Loucy (cell line): ENCODE measurements around the gene C5orf46.

ENCODE experiments used
- H2AFZ ChIP-seq: fragments of 200-600 bp; sonication (generic); 2 replicates; pipeline ENCODE4 v1.6.0; 2016; ENCODE audit warnings: antibody characterized with exemption, mild to moderate bottlenecking, low read length, moderate library complexity
- H3F3A ChIP-seq: fragments of 200-600 bp; 2 replicates; pipeline ENCODE4 v1.6.0; 2016; ENCODE audit warnings: antibody characterized with exemption, low read depth, mild to moderate bottlenecking
- H3K27me3 ChIP-seq: fragments of 200-600 bp; sonication (generic); 2 replicates; pipeline ENCODE4 v1.6.1; 2014; ENCODE audit warnings: low read length, mild to moderate bottlenecking; ENCODE audit not compliant: insufficient read depth, poor library complexity, severe bottlenecking
- H3K36me3 ChIP-seq: fragments of 200-600 bp; sonication (generic); 2 replicates; pipeline ENCODE4 v1.6.1; 2016; ENCODE audit warnings: low read length; ENCODE audit not compliant: insufficient read depth
- H3K4me1 ChIP-seq: fragments of 200-600 bp; sonication (generic); 2 replicates; pipeline ENCODE4 v1.5.1; 2014; ENCODE audit warnings: low read length, mild to moderate bottlenecking; ENCODE audit not compliant: insufficient read depth, poor library complexity, severe bottlenecking
- H3K4me2 ChIP-seq: fragments of 200-600 bp; sonication (generic); 2 replicates; pipeline ENCODE4 v1.6.0; 2014; ENCODE audit warnings: antibody characterized with exemption, low read length, low read depth, mild to moderate bottlenecking; ENCODE audit not compliant: poor library complexity, severe bottlenecking
- H3K4me3 ChIP-seq: fragments of 200-600 bp; sonication (generic); 2 replicates; pipeline ENCODE4 v1.5.1; 2014; ENCODE audit warnings: low read length, mild to moderate bottlenecking, mixed read lengths; ENCODE audit not compliant: poor library complexity, severe bottlenecking
- H3K79me2 ChIP-seq: fragments of 200-600 bp; sonication (generic); 2 replicates; pipeline ENCODE4 v1.6.1; 2014; ENCODE audit warnings: low read length; ENCODE audit not compliant: insufficient read depth
- H3K9ac ChIP-seq: fragments of 200-600 bp; sonication (generic); 2 replicates; pipeline ENCODE4 v1.6.0; 2014; ENCODE audit warnings: mild to moderate bottlenecking, low read depth, low read length, moderate library complexity; ENCODE audit not compliant: poor library complexity, severe bottlenecking
- H3K9me2 ChIP-seq: fragments of 200-600 bp; sonication (generic); replicated peaks from 2 replicates; pipeline ENCODE4 v1.6.1; 2016; ENCODE audit warnings: low read depth, low read length, mixed read lengths
- H3K9me3 ChIP-seq: fragments of 200-600 bp; sonication (generic); 2 replicates; pipeline ENCODE4 v1.6.1; 2014; ENCODE audit warnings: mild to moderate bottlenecking, antibody characterized with exemption, low read length, low read depth; ENCODE audit not compliant: insufficient read depth
- H4K20me1 ChIP-seq: fragments of 200-600 bp; sonication (generic); 2 replicates; pipeline ENCODE4 v1.6.0; 2014; ENCODE audit warnings: antibody characterized with exemption, low read length, mild to moderate bottlenecking; ENCODE audit not compliant: insufficient read depth, poor library complexity, severe bottlenecking
- CTCF ChIP-seq: fragments of 200-600 bp; sonication (generic); conservative IDR thresholded peaks from 2 replicates; pipeline ENCODE4 v1.5.1; 2014; ENCODE audit warnings: mild to moderate bottlenecking, antibody characterized with exemption, low read length
- EZH2phosphoT487 ChIP-seq: fragments of 200-600 bp; IDR thresholded peaks from 2 replicates; pipeline ENCODE4 v1.6.1; 2018; ENCODE audit warnings: antibody characterized with exemption, mild to moderate bottlenecking, moderate library complexity, borderline replicate concordance

The C5orf46 gene

GRCh38 chr5:147913786-147914185 is 7.4 kb upstream of the C5orf46 start:
- Histone ChIP-seq H2AFZ (no peak overlapping the region), H3K4me2 (no peak overlapping the region), H3K9ac (no peak overlapping the region), H4K20me1 (no peaks in the 10 kb centered on the region), H3K79me2 (no peaks in the 10 kb centered on the region), H3K4me3 (no peak overlapping the region), H3K36me3 (no peaks in the 10 kb centered on the region), H3K9me3 (no peaks in the 10 kb centered on the region), H3K4me1 (no peaks in the 10 kb centered on the region), H3F3A (no peaks in the 10 kb centered on the region), H3K9me2 (no peaks in the 10 kb centered on the region), H3K27me3 (no peaks in the 10 kb centered on the region)
- no peak for TF ChIP-seq CTCF
- no peak for TF ChIP-seq EZH2phosphoT487

- H3K4me3 ChIP-seq, result no peak overlapping the region
Measured at GRCh38 chr5:147912011-147912410, 5.7 kb upstream of the C5orf46 start.

GRCh38 chr5:147911427-147911826 is 5.1 kb upstream of the C5orf46 start:
- Histone ChIP-seq H3K4me1 (no peaks in the 10 kb centered on the region), H2AFZ (no peak overlapping the region), H3F3A (no peaks in the 10 kb centered on the region), H3K4me2 (no peak overlapping the region), H3K79me2 (no peaks in the 10 kb centered on the region), H4K20me1 (no peaks in the 10 kb centered on the region), H3K27me3 (no peaks in the 10 kb centered on the region), H3K9ac (no peak overlapping the region), H3K4me3 (no peak overlapping the region), H3K36me3 (no peaks in the 10 kb centered on the region), H3K9me3 (no peaks in the 10 kb centered on the region), H3K9me2 (no peaks in the 10 kb centered on the region)
- TF ChIP-seq CTCF (no peak), EZH2phosphoT487 (no peak)

More at GRCh38 chr5:147912011-147912410, 5.7 kb upstream of the C5orf46 start:
- H4K20me1 ChIP-seq, result no peaks in the 10 kb centered on the region
- H3K9me3 ChIP-seq, result no peaks in the 10 kb centered on the region
- H3K36me3 ChIP-seq, result no peaks in the 10 kb centered on the region
- no peak overlapping the region for H3K4me2 ChIP-seq
- no peak overlapping the region for H2AFZ ChIP-seq
- H3F3A ChIP-seq, result no peaks in the 10 kb centered on the region
- no peak overlapping the region for H3K9ac ChIP-seq
- TF ChIP-seq CTCF, result no peak
- no peak for TF ChIP-seq EZH2phosphoT487
- H3K79me2 ChIP-seq, result no peaks in the 10 kb centered on the region
- H3K4me1 ChIP-seq, result no peaks in the 10 kb centered on the region
- H3K9me2 ChIP-seq, result no peaks in the 10 kb centered on the region
- H3K27me3 ChIP-seq, result no peaks in the 10 kb centered on the region
